HCT116 (cell line): ENCODE results near the gene PDCD10.

Source experiments
- JUND ChIP-seq: IDR thresholded peaks from 2 replicates; pipeline ENCODE4 v1.6.1; 2012
- POLR2AphosphoS5 ChIP-seq: IDR thresholded peaks from 2 replicates; pipeline ENCODE4 v1.6.1; 2011; ENCODE audit warnings: mild to moderate bottlenecking, low read depth, low read length, moderate library complexity
- YY1 ChIP-seq: IDR thresholded peaks from 2 replicates; pipeline ENCODE4 v1.6.1; 2011; ENCODE audit warnings: low read length, low read depth, moderate library complexity, mild to moderate bottlenecking; ENCODE audit not compliant: insufficient replicate concordance; ENCODE audit errors: extremely low read depth
- TF ChIP-seq, protein P1 (sequence below): IDR thresholded peaks from 2 replicates; pipeline ENCODE4 v1.6.1; 2012; ENCODE audit warnings: low read depth
- TF ChIP-seq, protein P2 (sequence below), 3 experiments: fragments of 200-600 bp in 1 of 3; sonication (generic) in 1 of 3; IDR thresholded peaks in 2 of 3; conservative IDR thresholded peaks in 1 of 3; 2 replicates each; pipeline ENCODE4 v1.5.1; 2012 to 2017; ENCODE audit warnings: low read depth in 2 of 3, low read length in 2 of 3, antibody characterized with exemption in 1 of 3, borderline replicate concordance in 1 of 3, control low read depth in 1 of 3, mild to moderate bottlenecking in 1 of 3, mixed read lengths in 1 of 3, mixed run types in 1 of 3, moderate library complexity in 1 of 3; ENCODE audit not compliant: insufficient read depth in 1 of 3

DNA sequence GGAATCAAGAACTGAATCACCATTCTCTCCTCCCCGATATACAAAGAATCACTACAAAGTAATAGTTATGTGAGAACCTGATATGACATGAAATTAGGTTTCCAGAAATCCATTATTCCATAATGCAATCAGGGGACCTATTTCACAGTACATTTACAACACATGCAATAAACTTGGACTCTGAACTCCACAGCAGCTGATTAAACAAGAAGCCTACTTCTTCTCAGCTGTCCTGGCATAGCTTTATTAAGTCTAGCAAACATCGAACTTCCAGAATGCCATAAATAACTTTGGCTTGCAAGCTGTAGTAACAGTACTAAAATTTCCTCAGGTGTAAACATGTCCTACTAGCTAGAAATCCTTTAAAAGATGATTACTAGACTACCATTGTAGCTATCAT is 17.8 kb downstream of the PDCD10 start:
- TF ChIP-seq, protein P1, sequence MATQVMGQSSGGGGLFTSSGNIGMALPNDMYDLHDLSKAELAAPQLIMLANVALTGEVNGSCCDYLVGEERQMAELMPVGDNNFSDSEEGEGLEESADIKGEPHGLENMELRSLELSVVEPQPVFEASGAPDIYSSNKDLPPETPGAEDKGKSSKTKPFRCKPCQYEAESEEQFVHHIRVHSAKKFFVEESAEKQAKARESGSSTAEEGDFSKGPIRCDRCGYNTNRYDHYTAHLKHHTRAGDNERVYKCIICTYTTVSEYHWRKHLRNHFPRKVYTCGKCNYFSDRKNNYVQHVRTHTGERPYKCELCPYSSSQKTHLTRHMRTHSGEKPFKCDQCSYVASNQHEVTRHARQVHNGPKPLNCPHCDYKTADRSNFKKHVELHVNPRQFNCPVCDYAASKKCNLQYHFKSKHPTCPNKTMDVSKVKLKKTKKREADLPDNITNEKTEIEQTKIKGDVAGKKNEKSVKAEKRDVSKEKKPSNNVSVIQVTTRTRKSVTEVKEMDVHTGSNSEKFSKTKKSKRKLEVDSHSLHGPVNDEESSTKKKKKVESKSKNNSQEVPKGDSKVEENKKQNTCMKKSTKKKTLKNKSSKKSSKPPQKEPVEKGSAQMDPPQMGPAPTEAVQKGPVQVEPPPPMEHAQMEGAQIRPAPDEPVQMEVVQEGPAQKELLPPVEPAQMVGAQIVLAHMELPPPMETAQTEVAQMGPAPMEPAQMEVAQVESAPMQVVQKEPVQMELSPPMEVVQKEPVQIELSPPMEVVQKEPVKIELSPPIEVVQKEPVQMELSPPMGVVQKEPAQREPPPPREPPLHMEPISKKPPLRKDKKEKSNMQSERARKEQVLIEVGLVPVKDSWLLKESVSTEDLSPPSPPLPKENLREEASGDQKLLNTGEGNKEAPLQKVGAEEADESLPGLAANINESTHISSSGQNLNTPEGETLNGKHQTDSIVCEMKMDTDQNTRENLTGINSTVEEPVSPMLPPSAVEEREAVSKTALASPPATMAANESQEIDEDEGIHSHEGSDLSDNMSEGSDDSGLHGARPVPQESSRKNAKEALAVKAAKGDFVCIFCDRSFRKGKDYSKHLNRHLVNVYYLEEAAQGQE, result no peak
- TF ChIP-seq, protein P2, sequence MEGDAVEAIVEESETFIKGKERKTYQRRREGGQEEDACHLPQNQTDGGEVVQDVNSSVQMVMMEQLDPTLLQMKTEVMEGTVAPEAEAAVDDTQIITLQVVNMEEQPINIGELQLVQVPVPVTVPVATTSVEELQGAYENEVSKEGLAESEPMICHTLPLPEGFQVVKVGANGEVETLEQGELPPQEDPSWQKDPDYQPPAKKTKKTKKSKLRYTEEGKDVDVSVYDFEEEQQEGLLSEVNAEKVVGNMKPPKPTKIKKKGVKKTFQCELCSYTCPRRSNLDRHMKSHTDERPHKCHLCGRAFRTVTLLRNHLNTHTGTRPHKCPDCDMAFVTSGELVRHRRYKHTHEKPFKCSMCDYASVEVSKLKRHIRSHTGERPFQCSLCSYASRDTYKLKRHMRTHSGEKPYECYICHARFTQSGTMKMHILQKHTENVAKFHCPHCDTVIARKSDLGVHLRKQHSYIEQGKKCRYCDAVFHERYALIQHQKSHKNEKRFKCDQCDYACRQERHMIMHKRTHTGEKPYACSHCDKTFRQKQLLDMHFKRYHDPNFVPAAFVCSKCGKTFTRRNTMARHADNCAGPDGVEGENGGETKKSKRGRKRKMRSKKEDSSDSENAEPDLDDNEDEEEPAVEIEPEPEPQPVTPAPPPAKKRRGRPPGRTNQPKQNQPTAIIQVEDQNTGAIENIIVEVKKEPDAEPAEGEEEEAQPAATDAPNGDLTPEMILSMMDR (IDR thresholded peaks at IDR 0.05 in 2 of 3, conservative IDR thresholded peaks at IDR 0.05 in 1 of 3; ENCODE audit: borderline replicate concordance in 1 of 3, insufficient read depth in 1 of 3, low read depth in 2 of 3, low read length in 2 of 3), result no peak
- TF ChIP-seq YY1 (no peak), JUND (no peak), POLR2AphosphoS5 (no peak)
